ENCODE results near the gene AGAP1.

GRCh38 chr2:235703711-235704295 is 210.0 kb downstream of the AGAP1 start:
- TF ChIP-seq, protein P1, sequence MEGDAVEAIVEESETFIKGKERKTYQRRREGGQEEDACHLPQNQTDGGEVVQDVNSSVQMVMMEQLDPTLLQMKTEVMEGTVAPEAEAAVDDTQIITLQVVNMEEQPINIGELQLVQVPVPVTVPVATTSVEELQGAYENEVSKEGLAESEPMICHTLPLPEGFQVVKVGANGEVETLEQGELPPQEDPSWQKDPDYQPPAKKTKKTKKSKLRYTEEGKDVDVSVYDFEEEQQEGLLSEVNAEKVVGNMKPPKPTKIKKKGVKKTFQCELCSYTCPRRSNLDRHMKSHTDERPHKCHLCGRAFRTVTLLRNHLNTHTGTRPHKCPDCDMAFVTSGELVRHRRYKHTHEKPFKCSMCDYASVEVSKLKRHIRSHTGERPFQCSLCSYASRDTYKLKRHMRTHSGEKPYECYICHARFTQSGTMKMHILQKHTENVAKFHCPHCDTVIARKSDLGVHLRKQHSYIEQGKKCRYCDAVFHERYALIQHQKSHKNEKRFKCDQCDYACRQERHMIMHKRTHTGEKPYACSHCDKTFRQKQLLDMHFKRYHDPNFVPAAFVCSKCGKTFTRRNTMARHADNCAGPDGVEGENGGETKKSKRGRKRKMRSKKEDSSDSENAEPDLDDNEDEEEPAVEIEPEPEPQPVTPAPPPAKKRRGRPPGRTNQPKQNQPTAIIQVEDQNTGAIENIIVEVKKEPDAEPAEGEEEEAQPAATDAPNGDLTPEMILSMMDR (IDR thresholded peaks at IDR 0.05) = no peak
- TF ChIP-seq POLR2A (IDR thresholded peaks at IDR 0.05) = no peak
